KOPT-K1 (cell line): ENCODE measurements around the gene ENPP1.
"Not testable (repeated sequence)": the region's sequence is repeated elsewhere in the genome, so short reads cannot be mapped to it uniquely, and the experiment has no call there.

Source experiments
- H3K27ac ChIP-seq: fragments of 200-600 bp; sonication (generic); 2 replicates; pipeline ENCODE4 v1.5.1; 2016; ENCODE audit warnings: antibody characterized with exemption, mild to moderate bottlenecking, low read depth, low read length; ENCODE audit not compliant: poor library complexity, severe bottlenecking
- H3K36me3 ChIP-seq: fragments of 200-600 bp; sonication (generic); 2 replicates; pipeline ENCODE4 v1.5.1; 2017; ENCODE audit warnings: antibody characterized with exemption, mild to moderate bottlenecking, low read length, moderate library complexity; ENCODE audit not compliant: insufficient read depth
- H3K9me3 ChIP-seq: fragments of 200-600 bp; sonication (generic); 2 replicates; pipeline ENCODE4 v1.5.1; 2017; ENCODE audit warnings: antibody characterized with exemption, low read length, mild to moderate bottlenecking; ENCODE audit not compliant: insufficient read depth, poor library complexity, severe bottlenecking

Gene ENPP1

GRCh38 chr6:131897621-131898020, 89.8 kb downstream of the ENPP1 start:
- H3K36me3 ChIP-seq = no peaks in the 10 kb centered on the region
- H3K27ac ChIP-seq = no peak overlapping the region
- H3K9me3 ChIP-seq = peaks cover 17% of the 10 kb centered on the region

- no peaks in the 10 kb centered on the region for H3K36me3 ChIP-seq
- peaks cover 17% of the 10 kb centered on the region for H3K9me3 ChIP-seq
- no peak overlapping the region for H3K27ac ChIP-seq
Observed at GRCh38 chr6:131898718-131899117, 90.9 kb downstream of the ENPP1 start.

GRCh38 chr6:131900231-131900630, 92.4 kb downstream of the ENPP1 start:
- no peaks in the 10 kb centered on the region for H3K36me3 ChIP-seq
- peaks cover 17% of the 10 kb centered on the region for H3K9me3 ChIP-seq
- H3K27ac ChIP-seq = no peak overlapping the region

- H3K36me3 ChIP-seq, H3K27ac ChIP-seq: not testable (repeated sequence)
- H3K9me3 ChIP-seq = peaks cover 17% of the 10 kb centered on the region
Observed at GRCh38 chr6:131901326-131901873, 93.6 kb downstream of the ENPP1 start.

- H3K27ac ChIP-seq = not testable (repeated sequence)
Observed at GRCh38 chr6:131903734-131904133, 95.9 kb downstream of the ENPP1 start.

GRCh38 chr6:131908787-131909186, 101.0 kb downstream of the ENPP1 start:
- H3K36me3 ChIP-seq, H3K9me3 ChIP-seq, H3K27ac ChIP-seq: not testable (repeated sequence)

More at GRCh38 chr6:131903734-131904133, 95.9 kb downstream of the ENPP1 start:
- not testable (repeated sequence) for H3K9me3 ChIP-seq, H3K36me3 ChIP-seq

DNA sequence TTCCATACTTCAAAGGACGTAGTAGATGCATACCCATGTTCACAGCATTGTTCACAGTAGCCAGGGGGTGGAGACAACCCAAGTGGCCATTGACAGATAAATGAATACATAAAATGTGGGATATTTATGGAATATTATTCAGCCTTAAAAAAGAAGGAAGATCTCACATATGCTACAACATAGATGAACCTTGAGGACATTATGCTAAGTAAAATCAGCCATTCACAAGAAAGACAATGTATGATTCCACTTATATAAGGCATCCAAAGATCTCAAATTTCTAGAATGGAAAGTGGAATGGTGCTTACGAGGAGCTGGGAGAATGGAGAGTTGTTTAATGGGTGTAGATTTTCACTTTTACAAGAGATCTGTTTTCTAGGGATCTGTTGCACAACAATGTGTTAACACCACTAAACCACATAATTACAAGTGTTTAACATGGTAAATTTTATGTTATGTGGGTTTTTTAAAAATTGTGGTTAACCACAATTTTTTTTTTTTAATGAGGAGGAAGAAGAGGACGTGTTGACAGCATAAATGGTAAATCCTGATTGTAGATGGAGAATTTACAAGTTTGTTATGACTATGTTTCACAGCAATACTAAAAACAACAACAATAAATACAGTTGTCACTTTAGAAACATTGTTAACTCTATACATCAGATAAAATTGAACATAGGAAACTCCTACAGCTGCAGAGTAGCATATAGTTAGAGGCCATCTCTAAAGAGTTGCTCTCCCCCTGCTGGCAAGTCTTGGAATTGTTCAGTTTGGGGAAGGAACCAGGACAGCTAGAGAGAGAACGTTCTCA, 101.8 kb downstream of the ENPP1 start:
- H3K36me3 ChIP-seq = no peaks in the 10 kb centered on the region
- no peaks in the 10 kb centered on the region for H3K9me3 ChIP-seq
- no peak overlapping the region for H3K27ac ChIP-seq

GRCh38 chr6:131910219-131910589, 102.4 kb downstream of the ENPP1 start:
- Histone ChIP-seq H3K9me3 (no peaks in the 10 kb centered on the region), H3K27ac (no peak overlapping the region), H3K36me3 (no peaks in the 10 kb centered on the region)

DNA sequence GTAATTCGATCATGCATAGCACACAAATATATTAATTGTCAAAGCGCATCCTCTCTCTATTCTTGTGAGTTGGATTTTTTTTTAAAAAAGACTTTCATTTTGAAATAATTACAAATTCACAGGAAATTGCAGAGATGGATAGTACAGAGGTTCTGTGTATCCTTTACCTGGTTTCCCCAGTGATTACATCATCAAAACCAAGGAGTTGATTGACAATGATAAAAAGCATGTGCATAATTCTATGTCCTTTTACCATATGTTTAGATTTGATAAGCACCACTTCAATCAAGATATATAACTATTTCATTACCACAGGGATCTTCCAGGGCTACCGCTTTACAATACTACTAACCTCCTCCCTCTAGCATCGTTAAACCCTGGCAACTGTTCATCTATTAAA, 103.1 kb downstream of the ENPP1 start:
- Histone ChIP-seq H3K27ac (no peak overlapping the region), H3K9me3 (no peaks in the 10 kb centered on the region), H3K36me3 (no peaks in the 10 kb centered on the region)

GRCh38 chr6:131911951-131912350, 104.1 kb downstream of the ENPP1 start:
- Histone ChIP-seq H3K9me3 (no peaks in the 10 kb centered on the region), H3K36me3 (no peaks in the 10 kb centered on the region), H3K27ac (no peak overlapping the region)

GRCh38 chr6:131914234-131914633, 106.4 kb downstream of the ENPP1 start:
- no peaks in the 10 kb centered on the region for H3K9me3 ChIP-seq
- no peak overlapping the region for H3K27ac ChIP-seq
- H3K36me3 ChIP-seq = no peaks in the 10 kb centered on the region

DNA sequence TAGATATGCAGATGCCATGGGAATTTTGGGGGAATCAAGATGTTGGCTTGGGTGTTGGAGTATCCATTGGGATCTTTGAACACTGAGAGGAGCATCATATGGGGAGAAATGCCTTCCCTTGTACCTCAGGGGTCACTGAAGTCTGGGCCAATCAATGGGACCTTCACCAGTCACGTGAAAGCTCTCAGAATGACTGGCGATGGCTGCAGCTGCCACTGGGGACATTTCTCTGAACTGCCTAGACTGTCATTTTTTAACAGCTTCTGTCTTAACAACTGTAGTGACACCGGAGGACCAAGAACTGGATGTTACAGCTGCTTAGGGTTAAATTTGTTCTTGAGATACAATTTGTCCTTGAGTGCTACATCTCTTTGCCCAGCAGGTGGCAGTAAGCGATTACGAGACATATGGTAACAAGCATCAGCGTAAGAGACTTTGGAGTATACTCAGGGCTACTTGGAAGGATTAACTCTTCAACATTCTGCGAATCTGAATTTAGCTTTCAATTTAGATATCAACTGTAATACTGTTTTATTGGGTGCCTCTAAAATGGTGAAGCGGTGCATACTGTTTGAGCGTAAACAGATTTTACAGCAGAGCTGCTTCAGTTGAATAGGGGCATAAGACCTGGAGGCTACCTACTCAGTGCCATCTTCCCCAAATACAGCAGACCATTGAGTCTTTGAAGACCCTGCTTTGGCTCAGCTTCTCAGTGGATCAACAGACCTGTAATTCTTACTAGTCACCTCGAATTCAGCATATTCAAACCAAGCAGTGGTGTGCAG, 107.3 kb downstream of the ENPP1 start:
- Histone ChIP-seq H3K9me3 (no peaks in the 10 kb centered on the region), H3K27ac (no peak overlapping the region), H3K36me3 (no peaks in the 10 kb centered on the region)

- not testable (repeated sequence) for H3K27ac ChIP-seq, H3K9me3 ChIP-seq, H3K36me3 ChIP-seq
Observed at GRCh38 chr6:131916091-131916796, 108.4 kb downstream of the ENPP1 start.

DNA sequence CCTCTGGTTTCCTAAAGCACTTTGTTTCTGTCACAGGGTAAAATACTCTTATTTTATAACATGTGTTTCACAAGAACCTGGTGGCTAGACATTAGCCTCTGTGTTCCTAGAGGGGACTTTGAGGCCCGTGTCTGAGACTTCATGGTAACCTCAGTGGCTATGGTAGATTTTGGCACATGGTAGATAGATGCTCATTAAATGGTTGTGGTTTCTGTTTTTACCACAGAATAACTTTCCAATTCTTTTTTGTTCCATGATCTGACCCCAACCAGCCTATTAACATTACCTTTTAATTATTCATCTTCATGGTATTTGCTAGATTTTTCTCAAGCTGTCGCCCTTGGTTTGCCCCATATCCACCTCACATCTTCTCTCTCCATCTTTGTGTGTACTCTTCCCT, 109.0 kb downstream of the ENPP1 start:
- no peaks in the 10 kb centered on the region for H3K36me3 ChIP-seq
- H3K9me3 ChIP-seq = no peaks in the 10 kb centered on the region
- H3K27ac ChIP-seq = no peak overlapping the region

GRCh38 chr6:131917318-131917717, 109.5 kb downstream of the ENPP1 start:
- H3K36me3 ChIP-seq = no peaks in the 10 kb centered on the region
- H3K27ac ChIP-seq = no peak overlapping the region
- peaks cover 3% of the 10 kb centered on the region for H3K9me3 ChIP-seq
